ENCODE measurements around the gene OR10V1. TPM values are rescaled to one million over a fixed set of nuclear protein-coding genes. Genes with fewer than 3 reads are reported as not detected.

The OR10V1 gene
- total and polyA plus RNA-seq, 2 donors (not counting 1 experiment from before 2014, with no cell fraction given), result not detected

DNA sequence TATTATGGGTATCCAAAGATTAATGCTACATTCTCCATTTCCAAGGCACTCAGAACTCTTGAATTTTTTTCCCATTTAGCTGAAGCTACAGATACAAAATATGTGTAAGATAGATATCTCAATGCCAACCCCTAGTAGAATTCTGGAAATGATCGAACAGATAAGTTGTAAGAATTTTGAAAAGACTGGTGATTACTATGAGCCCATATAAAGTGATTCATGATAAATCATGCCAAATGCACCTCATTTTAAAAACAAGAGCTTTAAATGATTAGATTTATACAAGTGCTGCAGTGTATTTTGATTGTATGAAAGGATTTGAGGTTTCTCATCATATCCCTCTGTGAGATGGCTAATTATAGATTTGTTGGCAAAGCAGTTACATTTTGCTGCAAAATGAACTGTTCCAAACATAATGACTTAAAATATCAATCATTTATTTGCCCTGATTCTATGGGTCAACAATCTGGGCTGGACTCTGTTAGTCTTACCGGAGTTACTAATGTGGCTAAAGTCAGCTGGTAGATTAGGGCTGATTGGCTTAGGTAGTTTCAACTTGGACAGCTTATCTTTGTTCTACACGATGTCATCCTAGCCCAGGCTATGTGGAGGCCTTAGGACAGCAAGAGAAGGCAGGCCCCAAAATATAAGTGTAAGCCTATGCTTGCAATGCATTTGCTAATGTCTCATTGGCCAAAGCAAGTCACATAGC is 3.4 kb downstream of the OR10V1 start:
- Histone ChIP-seq H3K79me2 (ENCODE audit: control insufficient read depth, insufficient read depth, low read length) (no peaks in the 10 kb centered on the region), H3K9ac (ENCODE audit: low read length) (no peak overlapping the region), H3K4me2 (replicated peaks; ENCODE audit: low read depth, low read length, poor library complexity, severe bottlenecking) (no peak overlapping the region), H2AFZ (ENCODE audit: insufficient read depth, low read depth, low read length, poor library complexity, severe bottlenecking) (no peak overlapping the region), H3K9me3 (ENCODE audit: control extremely low read depth in 1 of 3, control insufficient read depth in 2 of 3, insufficient read depth in 1 of 3, low read length in 2 of 3) (no peaks in the 10 kb centered on the region), H3K36me3 (replicated peaks in 1 of 2; ENCODE audit: control extremely low read depth in 1 of 2, control insufficient read depth in 1 of 2, extremely low read depth in 1 of 2, insufficient read depth in 2 of 2, low read length in 1 of 2) (no peaks in the 10 kb centered on the region), H3K27me3 (replicated peaks in 1 of 4; ENCODE audit: control extremely low read depth in 1 of 4, control insufficient read depth in 3 of 4, insufficient read depth in 4 of 4, low read length in 3 of 4) (peaks cover 0 to 8% (median 3%) of the 10 kb centered on the region in 4 experiments), H3K4me1 (ENCODE audit: control insufficient read depth in 2 of 2, insufficient read depth in 2 of 2, low read length in 2 of 2) (no peaks in the 10 kb centered on the region), H3K27ac (ENCODE audit: low read length in 2 of 2) (no peak overlapping the region), H4K20me1 (ENCODE audit: control insufficient read depth, insufficient read depth, low read length, poor library complexity, severe bottlenecking) (no peaks in the 10 kb centered on the region), H3K4me3 (ENCODE audit: control extremely low read depth in 1 of 5, extremely low read depth in 1 of 5, insufficient read depth in 1 of 5, low read depth in 2 of 5, low read length in 4 of 5) (no peak overlapping the region)
- H3K27ac Mint-ChIP-seq, result no peak overlapping the region
- no peaks in the 10 kb centered on the region for H3K4me1 Mint-ChIP-seq
- intact Hi-C loops (cut with micrococcal nuclease), result no loop called here
- CTCF ChIA-PET, result no interaction called here
- no peak for TF ChIP-seq EZH2 (IDR thresholded peaks at IDR 0.05; ENCODE audit: borderline replicate concordance, insufficient read depth, low read depth, low read length, poor library complexity, severe bottlenecking)
- TF ChIP-seq, protein P1, sequence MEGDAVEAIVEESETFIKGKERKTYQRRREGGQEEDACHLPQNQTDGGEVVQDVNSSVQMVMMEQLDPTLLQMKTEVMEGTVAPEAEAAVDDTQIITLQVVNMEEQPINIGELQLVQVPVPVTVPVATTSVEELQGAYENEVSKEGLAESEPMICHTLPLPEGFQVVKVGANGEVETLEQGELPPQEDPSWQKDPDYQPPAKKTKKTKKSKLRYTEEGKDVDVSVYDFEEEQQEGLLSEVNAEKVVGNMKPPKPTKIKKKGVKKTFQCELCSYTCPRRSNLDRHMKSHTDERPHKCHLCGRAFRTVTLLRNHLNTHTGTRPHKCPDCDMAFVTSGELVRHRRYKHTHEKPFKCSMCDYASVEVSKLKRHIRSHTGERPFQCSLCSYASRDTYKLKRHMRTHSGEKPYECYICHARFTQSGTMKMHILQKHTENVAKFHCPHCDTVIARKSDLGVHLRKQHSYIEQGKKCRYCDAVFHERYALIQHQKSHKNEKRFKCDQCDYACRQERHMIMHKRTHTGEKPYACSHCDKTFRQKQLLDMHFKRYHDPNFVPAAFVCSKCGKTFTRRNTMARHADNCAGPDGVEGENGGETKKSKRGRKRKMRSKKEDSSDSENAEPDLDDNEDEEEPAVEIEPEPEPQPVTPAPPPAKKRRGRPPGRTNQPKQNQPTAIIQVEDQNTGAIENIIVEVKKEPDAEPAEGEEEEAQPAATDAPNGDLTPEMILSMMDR (IDR thresholded peaks at IDR 0.05), result no peak
- H3K9me3 Mint-ChIP-seq (ENCODE audit: insufficient read depth), result no peaks in the 10 kb centered on the region
- ATAC-seq (ENCODE audit: low read depth), result no peak
- POLR2A ChIA-PET, result no interaction called here
- peaks cover 39% of the 10 kb centered on the region for H3K27me3 Mint-ChIP-seq
- WGBS (ENCODE audit: insufficient coverage), result 100% methylated on average over 1 of the region's 3 CpGs
- no peak overlapping the region for H3K4me3 Mint-ChIP-seq
- DNase-seq, result no peak

DNA sequence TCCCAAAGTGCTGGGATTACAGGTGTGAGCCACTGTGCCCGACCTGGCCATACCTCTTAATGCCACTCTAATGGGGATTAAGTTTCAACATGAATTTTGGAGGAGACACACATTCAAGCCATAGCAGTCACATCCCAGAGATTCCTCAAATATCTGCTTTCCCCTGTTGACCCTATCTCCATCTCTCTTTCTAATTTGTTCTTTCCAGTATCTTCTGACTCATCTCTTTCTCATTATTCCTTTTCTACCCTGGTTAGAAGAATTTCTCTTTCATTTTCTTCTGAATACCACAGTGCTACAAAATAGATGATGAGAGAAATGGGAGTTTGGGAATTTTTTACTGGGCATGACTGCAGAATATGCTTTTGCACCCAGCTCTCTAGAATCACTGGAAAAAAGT is 5.1 kb downstream of the OR10V1 start:
- H3K79me2 ChIP-seq (ENCODE audit: control insufficient read depth, insufficient read depth, low read length), result no peaks in the 10 kb centered on the region
- no peak overlapping the region for H3K4me2 ChIP-seq (replicated peaks; ENCODE audit: low read depth, low read length, poor library complexity, severe bottlenecking)
- H3K9me3 ChIP-seq (ENCODE audit: control extremely low read depth in 1 of 3, control insufficient read depth in 2 of 3, insufficient read depth in 1 of 3, low read length in 2 of 3), result no peaks in the 10 kb centered on the region
- no peak overlapping the region for H3K27ac ChIP-seq (ENCODE audit: low read length in 2 of 2)
- H3K36me3 ChIP-seq (replicated peaks in 1 of 2; ENCODE audit: control extremely low read depth in 1 of 2, control insufficient read depth in 1 of 2, extremely low read depth in 1 of 2, insufficient read depth in 2 of 2, low read length in 1 of 2), result no peaks in the 10 kb centered on the region
- no peak overlapping the region for H3K4me3 Mint-ChIP-seq
- no peaks in the 10 kb centered on the region for H3K9me3 Mint-ChIP-seq (ENCODE audit: insufficient read depth)
- TF ChIP-seq EZH2 (IDR thresholded peaks at IDR 0.05; ENCODE audit: borderline replicate concordance, insufficient read depth, low read depth, low read length, poor library complexity, severe bottlenecking), result no peak
- TF ChIP-seq, protein P1 (IDR thresholded peaks at IDR 0.05), result no peak
- no peak overlapping the region for H3K9ac ChIP-seq (ENCODE audit: low read length)
- intact Hi-C loops (cut with micrococcal nuclease), result no loop called here
- ATAC-seq (ENCODE audit: low read depth) (no peak), DNase-seq (no peak)
- H3K4me3 ChIP-seq (ENCODE audit: control extremely low read depth in 1 of 5, extremely low read depth in 1 of 5, insufficient read depth in 1 of 5, low read depth in 2 of 5, low read length in 4 of 5), result no peak overlapping the region
- no peaks in the 10 kb centered on the region for H3K4me1 Mint-ChIP-seq
- CTCF ChIA-PET, result no interaction called here
- peaks cover 0 to 8% (median 3%) of the 10 kb centered on the region in 4 experiments for H3K27me3 ChIP-seq (replicated peaks in 1 of 4; ENCODE audit: control extremely low read depth in 1 of 4, control insufficient read depth in 3 of 4, insufficient read depth in 4 of 4, low read length in 3 of 4)
- H3K4me1 ChIP-seq (ENCODE audit: control insufficient read depth in 2 of 2, insufficient read depth in 2 of 2, low read length in 2 of 2), result no peaks in the 10 kb centered on the region
- no peaks in the 10 kb centered on the region for H4K20me1 ChIP-seq (ENCODE audit: control insufficient read depth, insufficient read depth, low read length, poor library complexity, severe bottlenecking)
- 83% methylated on average over 1 of the region's 1 CpG for WGBS (ENCODE audit: insufficient coverage)
- no peak overlapping the region for H3K27ac Mint-ChIP-seq
- H2AFZ ChIP-seq (ENCODE audit: insufficient read depth, low read depth, low read length, poor library complexity, severe bottlenecking), result no peak overlapping the region
- H3K27me3 Mint-ChIP-seq, result peaks cover 41% of the 10 kb centered on the region
- POLR2A ChIA-PET, result no interaction called here
